Measurements from ENCODE around the gene CAMKK2.

CAMKK2 gene

GRCh38 chr12:121295746-121296617, 527 bp downstream of the CAMKK2 start:
- ChIA-PET POLR2A (interaction anchor here (0.9 to 1.7 kb wide), 3 partner anchors 9 to 44 kb away, joined by 3 to 7 read pairs (median 4); no protein-coding TSS in a partner anchor), CTCF (interaction anchor here (0.5 to 1.3 kb wide), 4 partner anchors 9 to 647 kb away, joined by 3 read pairs; no protein-coding TSS in a partner anchor)
- TF ChIP-seq, protein P1, sequence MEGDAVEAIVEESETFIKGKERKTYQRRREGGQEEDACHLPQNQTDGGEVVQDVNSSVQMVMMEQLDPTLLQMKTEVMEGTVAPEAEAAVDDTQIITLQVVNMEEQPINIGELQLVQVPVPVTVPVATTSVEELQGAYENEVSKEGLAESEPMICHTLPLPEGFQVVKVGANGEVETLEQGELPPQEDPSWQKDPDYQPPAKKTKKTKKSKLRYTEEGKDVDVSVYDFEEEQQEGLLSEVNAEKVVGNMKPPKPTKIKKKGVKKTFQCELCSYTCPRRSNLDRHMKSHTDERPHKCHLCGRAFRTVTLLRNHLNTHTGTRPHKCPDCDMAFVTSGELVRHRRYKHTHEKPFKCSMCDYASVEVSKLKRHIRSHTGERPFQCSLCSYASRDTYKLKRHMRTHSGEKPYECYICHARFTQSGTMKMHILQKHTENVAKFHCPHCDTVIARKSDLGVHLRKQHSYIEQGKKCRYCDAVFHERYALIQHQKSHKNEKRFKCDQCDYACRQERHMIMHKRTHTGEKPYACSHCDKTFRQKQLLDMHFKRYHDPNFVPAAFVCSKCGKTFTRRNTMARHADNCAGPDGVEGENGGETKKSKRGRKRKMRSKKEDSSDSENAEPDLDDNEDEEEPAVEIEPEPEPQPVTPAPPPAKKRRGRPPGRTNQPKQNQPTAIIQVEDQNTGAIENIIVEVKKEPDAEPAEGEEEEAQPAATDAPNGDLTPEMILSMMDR (IDR thresholded peaks at IDR 0.05; ENCODE audit: insufficient read depth, low read length, missing control alignments) = no peak
- DNase-seq (ENCODE audit: low read depth, low spot score) = no peak
- H3K4me3 ChIP-seq (ENCODE audit: low read depth, low read length) = peak overlapping the region; percentile 85

DNA sequence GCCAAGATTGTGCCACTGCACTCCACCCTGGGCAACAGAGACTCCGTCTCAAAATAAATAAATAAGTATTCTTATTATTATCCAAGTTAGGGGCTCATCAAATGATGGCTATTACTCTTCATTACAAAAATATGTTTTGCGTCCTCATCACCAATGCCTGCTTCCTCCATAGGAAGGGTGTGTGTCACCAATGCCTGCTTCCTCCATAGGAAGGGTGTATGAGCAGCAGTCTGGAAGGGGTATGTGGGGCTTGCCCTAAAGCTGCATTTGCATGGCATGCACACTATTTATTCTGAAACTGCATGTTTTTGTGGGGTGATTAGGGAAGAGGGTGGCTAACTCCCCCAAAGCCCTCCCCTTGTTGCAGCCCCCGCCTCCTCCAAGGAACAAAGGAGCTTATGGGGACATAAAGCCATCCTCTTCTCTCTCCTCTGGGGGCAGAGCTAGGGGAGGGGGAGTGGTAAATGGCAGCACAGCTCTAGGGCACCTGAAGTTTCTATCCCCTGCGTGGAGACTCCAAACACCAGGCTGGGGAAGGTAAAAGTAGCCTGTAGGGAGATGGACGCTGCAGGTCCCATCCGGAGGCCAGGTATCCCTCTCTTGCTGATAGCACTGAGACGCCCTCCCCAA, 1.3 kb downstream of the CAMKK2 start:
- ChIA-PET CTCF (interaction anchor here (1.1 to 1.3 kb wide), 2 partner anchors 9 to 11 kb away, joined by 3 read pairs; no protein-coding TSS in a partner anchor), POLR2A (interaction anchor here (1.1 to 1.7 kb wide), 2 partner anchors 8 to 43 kb away, joined by 4 to 7 read pairs; no protein-coding TSS in a partner anchor)
- H3K4me3 ChIP-seq (ENCODE audit: low read depth, low read length) = peak overlapping the region; percentile 85
- no peak for DNase-seq (ENCODE audit: low read depth, low spot score)
- TF ChIP-seq, protein P1 (IDR thresholded peaks at IDR 0.05; ENCODE audit: insufficient read depth, low read length, missing control alignments) = no peak

GRCh38 chr12:121294151-121294889, 2.2 kb downstream of the CAMKK2 start:
- POLR2A ChIA-PET = interaction anchor here (1.1 kb wide), 1 partner anchor 43 kb away, joined by 4 read pairs; no protein-coding TSS in a partner anchor
- no peak for DNase-seq (ENCODE audit: low read depth, low spot score)
- H3K4me3 ChIP-seq (ENCODE audit: low read depth, low read length) = no peak overlapping the region
- TF ChIP-seq, protein P1 (IDR thresholded peaks at IDR 0.05; ENCODE audit: insufficient read depth, low read length, missing control alignments) = no peak
- CTCF ChIA-PET = interaction anchor here (1.3 kb wide), 1 partner anchor 12 kb away, joined by 3 read pairs; no protein-coding TSS in a partner anchor

GRCh38 chr12:121293603-121294002, 2.9 kb downstream of the CAMKK2 start:
- ChIA-PET CTCF (no interaction called here), POLR2A (no interaction called here)
- TF ChIP-seq, protein P1 (IDR thresholded peaks at IDR 0.05; ENCODE audit: insufficient read depth, low read length, missing control alignments) = no peak
- DNase-seq (ENCODE audit: low read depth, low spot score) = no peak
- no peak overlapping the region for H3K4me3 ChIP-seq (ENCODE audit: low read depth, low read length)

DNA sequence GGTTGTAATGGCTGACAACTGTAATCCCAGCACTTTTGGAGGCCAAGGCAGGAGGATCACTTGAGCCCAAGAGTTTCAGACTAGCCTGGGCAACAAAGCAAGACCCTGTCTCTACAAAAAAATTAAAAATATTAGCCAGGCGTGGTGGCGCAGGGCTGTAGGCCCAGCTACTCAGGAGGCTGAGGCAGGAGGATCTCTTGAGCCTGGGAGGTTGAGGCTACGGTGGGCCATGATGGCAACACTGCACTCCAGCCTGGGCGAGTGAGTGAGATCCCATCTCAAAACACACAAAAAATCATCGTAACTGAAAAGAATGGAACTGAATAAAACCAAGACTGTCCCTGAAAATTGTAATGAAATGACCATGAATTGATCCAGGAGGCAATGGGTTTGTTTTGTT, 6.1 kb downstream of the CAMKK2 start:
- ChIA-PET POLR2A (no interaction called here), CTCF (interaction anchor here (0.7 kb wide), 1 partner anchor 153 kb away, joined by 5 read pairs; no protein-coding TSS in a partner anchor)
- no peak for DNase-seq (ENCODE audit: low read depth, low spot score)
- no peak overlapping the region for H3K4me3 ChIP-seq (ENCODE audit: low read depth, low read length)
- TF ChIP-seq, protein P1 (IDR thresholded peaks at IDR 0.05; ENCODE audit: insufficient read depth, low read length, missing control alignments) = no peak

All from AG04449 (cell line).